SH-SY5Y (cell line): ENCODE results near the gene TBC1D16.

Experiments
- GATA2 ChIP-seq: IDR thresholded peaks from 2 replicates; pipeline ENCODE4 v1.6.1; 2011; ENCODE audit warnings: mild to moderate bottlenecking, low read depth, low read length
- GATA3 ChIP-seq: IDR thresholded peaks from 2 replicates; pipeline ENCODE4 v1.6.1; 2011; ENCODE audit warnings: low read depth, mild to moderate bottlenecking, low read length, moderate library complexity

- TF ChIP-seq GATA2 = no peak
- TF ChIP-seq GATA3 = no peak
Observed at GRCh38 chr17:79949656-79950209, 85.9 kb downstream of the TBC1D16 start.
